OCI-M2 (cell line): ENCODE results near the gene GTF2F2.

Source experiments
- DNase-seq: peaks from one replicate; lab custom pipeline; 2025; ENCODE audit not compliant: unreplicated experiment; lab: John Stamatoyannopoulos, UW

Gene GTF2F2

DNA sequence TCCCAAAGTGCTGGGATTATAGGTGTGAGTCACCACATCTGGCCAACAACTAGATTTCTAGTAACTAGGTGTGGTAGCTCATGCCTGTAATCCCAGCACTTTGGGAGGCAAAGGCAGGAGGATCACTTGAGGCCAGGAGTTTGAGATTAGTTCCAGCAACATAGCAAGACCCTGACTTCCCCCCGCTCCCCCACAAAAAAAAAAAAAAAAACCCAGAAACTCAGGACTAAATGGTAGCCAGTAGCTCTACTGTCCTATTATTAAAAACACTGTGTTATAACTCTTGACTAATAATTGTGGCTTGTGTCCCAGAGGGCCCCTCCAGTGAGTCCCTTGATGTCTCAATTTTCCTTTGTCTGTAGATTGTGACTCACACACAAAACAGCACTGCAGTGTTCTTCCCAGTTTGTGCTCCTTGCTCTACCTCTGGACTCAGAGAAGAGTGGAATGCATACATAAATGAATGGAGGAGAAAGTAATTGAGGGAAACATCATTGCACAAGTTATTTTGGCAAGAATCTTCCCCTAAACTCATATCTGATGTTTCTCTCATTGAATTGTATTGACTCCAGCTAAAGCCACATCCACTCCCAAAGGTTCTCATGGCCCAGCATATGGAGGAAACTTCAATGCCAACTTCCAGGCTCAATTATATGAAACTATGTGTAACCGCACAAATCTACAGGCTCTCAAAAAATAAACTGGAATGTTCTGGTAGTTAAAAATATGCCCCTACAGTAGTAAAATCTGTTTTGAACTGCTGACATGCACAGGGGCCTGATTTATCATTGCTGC is 211.9 kb downstream of the GTF2F2 start:
- no peak for DNase-seq

- no peak for DNase-seq
Measured at GRCh38 chr13:45332831-45333219, 212.5 kb downstream of the GTF2F2 start.

DNA sequence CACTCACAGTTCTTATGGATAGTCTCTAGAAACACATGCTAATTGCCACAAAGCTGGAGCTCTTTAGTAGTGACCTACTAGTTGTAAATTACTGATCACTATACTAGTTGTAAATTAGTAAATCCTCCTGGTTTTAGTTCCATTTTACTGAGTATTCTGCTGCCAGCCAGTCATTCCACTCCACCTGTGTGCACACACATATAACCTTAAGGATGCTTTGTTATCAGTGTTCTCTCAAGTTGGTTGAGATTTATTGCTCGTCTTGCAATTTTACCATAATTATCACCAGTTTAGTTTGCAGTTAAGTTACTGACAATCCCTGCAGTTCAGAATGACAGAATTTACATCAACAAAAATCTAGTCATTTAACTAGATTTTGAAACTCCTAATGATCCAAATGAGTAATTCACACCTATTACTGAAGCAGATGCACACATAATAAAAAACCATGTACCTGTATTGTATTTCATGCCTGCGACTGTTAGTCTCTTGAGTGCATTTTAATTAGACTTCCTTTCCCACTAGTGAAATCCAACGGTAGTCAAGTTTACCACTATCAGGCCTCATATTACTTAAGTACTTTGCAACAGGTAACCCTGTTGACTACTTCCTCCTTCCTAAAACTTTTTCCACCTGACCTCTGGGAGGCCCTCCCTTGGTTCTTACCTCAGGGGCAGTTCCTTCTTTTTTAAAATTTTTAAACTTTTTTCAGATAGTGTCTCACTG is 213.1 kb downstream of the GTF2F2 start:
- DNase-seq: no peak
